GM12878 (cell line): ENCODE measurements around the gene BPIFB4.

Source experiments
- BHLHE40 ChIP-seq, 2 experiments: fragments of 450-650 bp in 1 of 2; IDR thresholded peaks; 2 replicates each; pipeline ENCODE4 v1.6.1; 2011 to 2017; ENCODE audit warnings: low read depth in 2 of 2, borderline replicate concordance in 1 of 2, improper control_type of control experiment in 1 of 2, low read length in 1 of 2, mild to moderate bottlenecking in 1 of 2
- CTCF ChIP-seq, 3 experiments: IDR thresholded peaks in 2 of 3; conservative IDR thresholded peaks in 1 of 3; 2 replicates each; pipeline ENCODE4 v1.5.1; 2011; ENCODE audit warnings: low read depth in 3 of 3, low read length in 3 of 3, mild to moderate bottlenecking in 3 of 3, control low read depth in 2 of 3, moderate library complexity in 2 of 3, inconsistent platforms in 1 of 3, mixed read lengths in 1 of 3; ENCODE audit not compliant: control insufficient read depth in 2 of 3, insufficient read depth in 1 of 3; ENCODE audit errors: extremely low read depth in 1 of 3
- EED ChIP-seq: sonication (generic); IDR thresholded peaks from 2 replicates; pipeline ENCODE4 v1.6.1; 2016; ENCODE audit warnings: antibody characterized with exemption, low read depth
- NBN ChIP-seq: fragments of 450-650 bp; IDR thresholded peaks from 2 replicates; pipeline ENCODE4 v1.6.1; 2016
- POLR2A ChIP-seq: IDR thresholded peaks from 2 replicates; pipeline ENCODE4 v1.6.1; 2011; ENCODE audit warnings: low read depth, mild to moderate bottlenecking, low read length
- RAD21 ChIP-seq: IDR thresholded peaks from 2 replicates; pipeline ENCODE4 v1.6.1; 2011; ENCODE audit warnings: mild to moderate bottlenecking, low read depth, low read length, moderate library complexity; ENCODE audit not compliant: insufficient read depth
- RAD51 ChIP-seq: fragments of 450-650 bp; IDR thresholded peaks from 2 replicates; pipeline ENCODE4 v1.6.1; 2016; ENCODE audit warnings: moderate library complexity, mild to moderate bottlenecking, inconsistent platforms
- SKIL ChIP-seq: fragments of 450-650 bp; IDR thresholded peaks from 2 replicates; pipeline ENCODE4 v1.6.1; 2017; ENCODE audit warnings: mild to moderate bottlenecking, low read depth, inconsistent platforms; ENCODE audit not compliant: poor library complexity, severe bottlenecking
- TF ChIP-seq, protein P1 (sequence below): fragments of 450-650 bp; IDR thresholded peaks from 2 replicates; pipeline ENCODE4 v1.6.1; 2016; ENCODE audit warnings: mild to moderate bottlenecking, moderate library complexity, borderline replicate concordance

DNA sequence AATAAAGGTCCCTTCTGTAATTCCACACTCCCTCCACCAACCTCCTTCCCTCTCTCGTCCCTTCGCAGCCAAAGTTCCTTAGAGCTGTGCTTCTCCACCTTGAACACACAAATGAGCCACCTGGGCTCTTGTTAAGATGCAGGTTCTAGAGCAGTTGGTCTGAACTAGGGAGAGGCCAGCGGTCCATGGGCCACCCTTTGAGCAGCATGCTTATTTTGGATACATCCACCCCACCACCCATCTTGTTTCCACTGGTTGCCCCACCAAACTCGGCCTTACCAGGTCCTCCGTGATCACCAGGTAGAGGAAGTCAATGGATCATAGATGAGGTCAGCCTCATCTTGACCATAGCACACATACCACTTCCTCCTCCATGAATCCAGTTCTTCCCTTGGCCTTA lies 81.2 kb downstream of the BPIFB4 start:
- TF ChIP-seq BHLHE40 (IDR thresholded peaks at IDR 0.05; ENCODE audit: borderline replicate concordance in 1 of 2, low read depth in 2 of 2, low read length in 1 of 2) (no peak), POLR2A (no peak), EED (no peak), CTCF (IDR thresholded peaks at IDR 0.05 in 2 of 3, conservative IDR thresholded peaks at IDR 0.05 in 1 of 3; ENCODE audit: control insufficient read depth in 2 of 3, extremely low read depth in 1 of 3, insufficient read depth in 1 of 3, low read depth in 3 of 3, low read length in 3 of 3) (no peak), SKIL (no peak), RAD21 (no peak), RAD51 (no peak), NBN (no peak)
- TF ChIP-seq, protein P1, sequence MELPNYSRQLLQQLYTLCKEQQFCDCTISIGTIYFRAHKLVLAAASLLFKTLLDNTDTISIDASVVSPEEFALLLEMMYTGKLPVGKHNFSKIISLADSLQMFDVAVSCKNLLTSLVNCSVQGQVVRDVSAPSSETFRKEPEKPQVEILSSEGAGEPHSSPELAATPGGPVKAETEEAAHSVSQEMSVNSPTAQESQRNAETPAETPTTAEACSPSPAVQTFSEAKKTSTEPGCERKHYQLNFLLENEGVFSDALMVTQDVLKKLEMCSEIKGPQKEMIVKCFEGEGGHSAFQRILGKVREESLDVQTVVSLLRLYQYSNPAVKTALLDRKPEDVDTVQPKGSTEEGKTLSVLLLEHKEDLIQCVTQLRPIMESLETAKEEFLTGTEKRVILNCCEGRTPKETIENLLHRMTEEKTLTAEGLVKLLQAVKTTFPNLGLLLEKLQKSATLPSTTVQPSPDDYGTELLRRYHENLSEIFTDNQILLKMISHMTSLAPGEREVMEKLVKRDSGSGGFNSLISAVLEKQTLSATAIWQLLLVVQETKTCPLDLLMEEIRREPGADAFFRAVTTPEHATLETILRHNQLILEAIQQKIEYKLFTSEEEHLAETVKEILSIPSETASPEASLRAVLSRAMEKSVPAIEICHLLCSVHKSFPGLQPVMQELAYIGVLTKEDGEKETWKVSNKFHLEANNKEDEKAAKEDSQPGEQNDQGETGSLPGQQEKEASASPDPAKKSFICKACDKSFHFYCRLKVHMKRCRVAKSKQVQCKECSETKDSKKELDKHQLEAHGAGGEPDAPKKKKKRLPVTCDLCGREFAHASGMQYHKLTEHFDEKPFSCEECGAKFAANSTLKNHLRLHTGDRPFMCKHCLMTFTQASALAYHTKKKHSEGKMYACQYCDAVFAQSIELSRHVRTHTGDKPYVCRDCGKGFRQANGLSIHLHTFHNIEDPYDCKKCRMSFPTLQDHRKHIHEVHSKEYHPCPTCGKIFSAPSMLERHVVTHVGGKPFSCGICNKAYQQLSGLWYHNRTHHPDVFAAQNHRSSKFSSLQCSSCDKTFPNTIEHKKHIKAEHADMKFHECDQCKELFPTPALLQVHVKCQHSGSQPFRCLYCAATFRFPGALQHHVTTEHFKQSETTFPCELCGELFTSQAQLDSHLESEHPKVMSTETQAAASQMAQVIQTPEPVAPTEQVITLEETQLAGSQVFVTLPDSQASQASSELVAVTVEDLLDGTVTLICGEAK: no peak
